Measurements from ENCODE around the gene TXNDC17. TPM values are rescaled to one million over a fixed set of nuclear protein-coding genes. Genes with fewer than 3 reads are reported as not detected.
"Not testable (repeated sequence)": the region's sequence is repeated elsewhere in the genome, so short reads cannot be mapped to it uniquely, and the experiment has no call there.

Gene TXNDC17
- polyA plus RNA-seq, 1 donor: 136 TPM

DNA sequence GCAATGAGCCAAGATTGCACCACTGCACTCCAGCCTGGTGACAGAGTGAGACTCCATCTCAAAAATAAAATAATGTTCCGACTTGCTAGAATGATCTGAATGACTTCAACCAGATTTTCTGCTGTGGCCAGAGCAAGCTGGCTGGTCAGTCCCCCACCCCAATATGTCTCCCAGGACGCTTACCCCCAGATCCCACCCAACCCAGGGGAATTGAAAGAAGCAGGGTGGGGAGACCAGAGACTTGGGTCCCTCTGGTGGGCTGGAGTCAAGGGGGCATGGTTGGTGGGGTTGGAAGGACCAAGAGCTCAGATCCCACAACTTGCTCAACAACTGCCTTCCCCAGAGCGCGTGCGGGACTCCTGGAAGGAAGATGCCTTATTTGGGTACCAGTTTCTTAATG lies 17.6 kb downstream of the TXNDC17 start:
- H3K36me3 ChIP-seq (ENCODE audit: control insufficient read depth, insufficient read depth, low read length); H3K4me3 ChIP-seq (ENCODE audit: low read length); H3K27ac ChIP-seq (ENCODE audit: low read length); DNase-seq; H3K9me3 ChIP-seq (ENCODE audit: control insufficient read depth, low read depth, low read length): not testable (repeated sequence)
- no CpG with 5 or more reads among the region's 5 CpGs for WGBS (ENCODE audit: insufficient coverage, low lambda C conversion rate)
- Histone ChIP-seq H3K27me3 (ENCODE audit: control insufficient read depth, insufficient read depth, low read length) (peaks cover 30% of the 10 kb centered on the region), H3K4me1 (ENCODE audit: control insufficient read depth, insufficient read depth, low read length) (peaks cover 23% of the 10 kb centered on the region)

DNA sequence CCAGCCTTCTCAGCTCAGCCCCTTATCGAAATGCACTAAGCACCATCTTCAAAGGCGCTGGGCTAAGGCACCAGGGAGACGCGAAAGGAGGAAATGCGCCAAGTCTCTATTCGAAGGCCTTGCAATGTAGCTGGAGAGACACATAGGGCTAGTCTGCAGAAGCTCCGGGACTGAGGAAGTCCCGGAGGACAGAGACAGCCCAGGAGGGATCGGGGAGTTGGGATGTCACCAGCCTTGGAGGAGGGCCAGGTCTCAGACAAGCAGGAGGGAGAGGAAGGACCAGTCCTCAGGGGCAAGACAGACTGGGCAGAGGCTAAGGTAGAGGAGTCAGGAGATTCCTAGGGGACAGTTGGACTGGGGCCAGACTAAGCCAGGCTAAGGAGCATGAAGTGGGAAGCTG lies 19.2 kb downstream of the TXNDC17 start:
- no peak for DNase-seq
- H3K27ac ChIP-seq (ENCODE audit: low read length): no peak overlapping the region
- H3K4me3 ChIP-seq (ENCODE audit: low read length): no peak overlapping the region
- no CpG with 5 or more reads among the region's 9 CpGs for WGBS (ENCODE audit: insufficient coverage, low lambda C conversion rate)
- H3K36me3 ChIP-seq (ENCODE audit: control insufficient read depth, insufficient read depth, low read length): no peaks in the 10 kb centered on the region
- no peaks in the 10 kb centered on the region for H3K9me3 ChIP-seq (ENCODE audit: control insufficient read depth, low read depth, low read length)
- H3K4me1 ChIP-seq (ENCODE audit: control insufficient read depth, insufficient read depth, low read length): peaks cover 15% of the 10 kb centered on the region
- H3K27me3 ChIP-seq (ENCODE audit: control insufficient read depth, insufficient read depth, low read length): peaks cover 19% of the 10 kb centered on the region

- WGBS (ENCODE audit: insufficient coverage, low lambda C conversion rate): 92% methylated on average over 2 of the region's 11 CpGs
- peaks cover 12% of the 10 kb centered on the region for H3K27me3 ChIP-seq (ENCODE audit: control insufficient read depth, insufficient read depth, low read length)
- no peak overlapping the region for H3K27ac ChIP-seq (ENCODE audit: low read length)
These were observed 20.1 kb downstream of the TXNDC17 start for GRCh38 chr17:6660805-6661463.

GRCh38 chr17:6661464-6661848 lies 20.6 kb downstream of the TXNDC17 start:
- peak in 1 of 2 donors; percentile 58 for DNase-seq
- 20% methylated on average over 1 of the region's 2 CpGs for WGBS (ENCODE audit: insufficient coverage, low lambda C conversion rate)
- Histone ChIP-seq H3K9me3 (ENCODE audit: control insufficient read depth, low read depth, low read length) (no peaks in the 10 kb centered on the region), H3K27ac (ENCODE audit: low read length) (no peak overlapping the region), H3K4me1 (ENCODE audit: control insufficient read depth, insufficient read depth, low read length) (peaks cover 11% of the 10 kb centered on the region), H3K36me3 (ENCODE audit: control insufficient read depth, insufficient read depth, low read length) (no peaks in the 10 kb centered on the region), H3K4me3 (ENCODE audit: low read length) (no peak overlapping the region), H3K27me3 (ENCODE audit: control insufficient read depth, insufficient read depth, low read length) (peaks cover 12% of the 10 kb centered on the region)

More at GRCh38 chr17:6660805-6661463, 20.1 kb downstream of the TXNDC17 start:
- Histone ChIP-seq H3K9me3 (ENCODE audit: control insufficient read depth, low read depth, low read length) (no peaks in the 10 kb centered on the region), H3K4me3 (ENCODE audit: low read length) (no peak overlapping the region), H3K4me1 (ENCODE audit: control insufficient read depth, insufficient read depth, low read length) (peaks cover 11% of the 10 kb centered on the region), H3K36me3 (ENCODE audit: control insufficient read depth, insufficient read depth, low read length) (no peaks in the 10 kb centered on the region)
- DNase-seq: no peak

DNA sequence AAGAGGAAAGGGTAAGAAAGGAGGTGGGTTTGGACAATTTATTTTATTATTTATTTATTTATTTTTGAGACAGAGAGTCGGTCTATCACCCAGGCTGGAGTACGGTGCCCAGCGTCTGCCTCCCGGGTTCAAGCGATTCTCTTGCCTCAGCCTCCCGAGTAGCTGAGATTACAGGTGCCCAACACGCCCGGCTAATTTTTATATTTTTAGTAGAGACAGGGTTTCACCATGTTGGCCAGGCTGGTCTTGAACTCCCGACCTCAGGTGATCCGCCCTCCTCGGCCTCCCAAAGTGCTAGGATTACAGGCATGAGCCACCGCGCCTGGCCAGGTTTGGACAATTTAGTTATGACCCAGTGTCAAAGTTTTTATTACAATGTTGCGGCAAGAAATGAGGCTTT lies 22.3 kb downstream of the TXNDC17 start:
- not testable (repeated sequence) for H3K4me1 ChIP-seq (ENCODE audit: control insufficient read depth, insufficient read depth, low read length); H3K9me3 ChIP-seq (ENCODE audit: control insufficient read depth, low read depth, low read length); H3K4me3 ChIP-seq (ENCODE audit: low read length); H3K36me3 ChIP-seq (ENCODE audit: control insufficient read depth, insufficient read depth, low read length); H3K27me3 ChIP-seq (ENCODE audit: control insufficient read depth, insufficient read depth, low read length); H3K27ac ChIP-seq (ENCODE audit: low read length); DNase-seq
- WGBS (ENCODE audit: insufficient coverage, low lambda C conversion rate): no CpG with 5 or more reads among the region's 14 CpGs

- Histone ChIP-seq H3K4me3 (ENCODE audit: low read length) (no peak overlapping the region), H3K9me3 (ENCODE audit: control insufficient read depth, low read depth, low read length) (no peaks in the 10 kb centered on the region), H3K27me3 (ENCODE audit: control insufficient read depth, insufficient read depth, low read length) (no peaks in the 10 kb centered on the region), H3K4me1 (ENCODE audit: control insufficient read depth, insufficient read depth, low read length) (peaks cover 6% of the 10 kb centered on the region), H3K36me3 (ENCODE audit: control insufficient read depth, insufficient read depth, low read length) (no peaks in the 10 kb centered on the region), H3K27ac (ENCODE audit: low read length) (no peak overlapping the region)
- DNase-seq: peak; percentile 65 to 69
- no CpG with 5 or more reads among the region's 9 CpGs for WGBS (ENCODE audit: insufficient coverage, low lambda C conversion rate)
These were observed 25.2 kb downstream of the TXNDC17 start for GRCh38 chr17:6666077-6666521.

DNA sequence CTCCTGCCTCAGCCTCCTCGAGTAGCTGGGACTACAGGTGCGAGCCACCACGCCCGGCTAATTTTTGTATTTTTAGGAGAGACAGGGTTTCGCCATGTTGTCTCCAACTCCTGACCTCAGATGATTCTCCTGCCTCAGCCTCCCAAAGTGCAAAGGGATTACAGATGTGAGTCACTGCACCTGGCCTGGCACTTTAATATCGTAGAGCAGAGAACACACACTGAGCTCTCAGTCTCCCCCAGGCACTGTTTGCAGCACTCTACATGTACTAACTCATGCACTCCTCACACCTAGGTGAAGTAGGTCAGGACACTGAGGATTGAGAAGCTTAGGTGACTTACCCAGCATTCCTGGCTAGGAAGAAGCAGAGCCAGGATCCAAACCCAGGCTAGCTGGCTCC lies 25.7 kb downstream of the TXNDC17 start:
- H3K36me3 ChIP-seq (ENCODE audit: control insufficient read depth, insufficient read depth, low read length): no peaks in the 10 kb centered on the region
- H3K4me1 ChIP-seq (ENCODE audit: control insufficient read depth, insufficient read depth, low read length): peaks cover 1% of the 10 kb centered on the region
- H3K9me3 ChIP-seq (ENCODE audit: control insufficient read depth, low read depth, low read length): no peaks in the 10 kb centered on the region
- WGBS (ENCODE audit: insufficient coverage, low lambda C conversion rate): no CpG with 5 or more reads among the region's 6 CpGs
- DNase-seq: no peak
- no peaks in the 10 kb centered on the region for H3K27me3 ChIP-seq (ENCODE audit: control insufficient read depth, insufficient read depth, low read length)
- H3K4me3 ChIP-seq (ENCODE audit: low read length): no peak overlapping the region
- H3K27ac ChIP-seq (ENCODE audit: low read length): no peak overlapping the region

DNA sequence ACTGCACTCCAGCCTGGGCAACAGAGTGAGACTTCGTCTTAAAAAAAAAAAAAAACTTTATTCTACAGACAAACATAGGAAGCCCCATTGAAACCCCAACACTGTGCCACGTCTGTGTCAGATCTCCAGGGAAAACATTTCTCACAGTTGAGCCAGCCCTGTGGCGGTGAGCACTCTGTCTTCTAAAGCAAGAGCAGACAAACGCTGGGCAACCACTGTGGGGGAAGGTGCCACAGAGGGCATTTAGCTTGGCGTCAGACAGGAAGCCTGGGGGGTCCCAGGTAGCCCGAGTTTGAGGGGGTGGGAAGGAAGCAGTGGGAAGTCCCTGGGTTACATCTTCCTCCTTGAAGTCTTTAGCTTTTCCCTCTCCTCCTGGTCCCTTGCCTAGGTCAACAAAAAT lies 26.7 kb downstream of the TXNDC17 start:
- Histone ChIP-seq H3K36me3 (ENCODE audit: control insufficient read depth, insufficient read depth, low read length) (no peaks in the 10 kb centered on the region), H3K4me1 (ENCODE audit: control insufficient read depth, insufficient read depth, low read length) (no peaks in the 10 kb centered on the region), H3K4me3 (ENCODE audit: low read length) (no peak overlapping the region), H3K9me3 (ENCODE audit: control insufficient read depth, low read depth, low read length) (no peaks in the 10 kb centered on the region), H3K27ac (ENCODE audit: low read length) (no peak overlapping the region), H3K27me3 (ENCODE audit: control insufficient read depth, insufficient read depth, low read length) (no peaks in the 10 kb centered on the region)
- DNase-seq: no peak
- WGBS (ENCODE audit: insufficient coverage, low lambda C conversion rate): no CpG with 5 or more reads among the region's 6 CpGs

DNA sequence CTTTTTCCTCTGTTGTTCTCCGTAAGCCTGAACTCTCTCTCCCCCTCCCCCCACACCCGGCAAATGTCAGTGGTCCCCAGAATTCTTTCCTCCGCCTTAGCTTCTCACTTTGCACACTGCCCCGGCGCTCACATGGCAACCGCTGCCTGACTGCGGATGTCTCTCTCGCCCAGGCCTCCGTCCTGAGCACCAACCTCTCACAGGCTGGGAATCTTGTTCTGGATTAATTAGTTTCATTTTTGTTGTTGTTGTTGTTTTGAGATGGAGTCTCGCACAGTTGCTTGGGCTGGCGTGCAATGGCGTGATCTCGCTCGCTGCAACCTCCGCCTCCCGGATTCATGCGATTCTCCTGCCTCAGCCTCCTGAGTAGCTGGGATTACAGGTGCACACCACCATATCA lies 27.4 kb downstream of the TXNDC17 start:
- no peak overlapping the region for H3K27ac ChIP-seq (ENCODE audit: low read length)
- H3K4me1 ChIP-seq (ENCODE audit: control insufficient read depth, insufficient read depth, low read length): no peaks in the 10 kb centered on the region
- 94% methylated on average over 3 of the region's 17 CpGs for WGBS (ENCODE audit: insufficient coverage, low lambda C conversion rate)
- no peak overlapping the region for H3K4me3 ChIP-seq (ENCODE audit: low read length)
- no peaks in the 10 kb centered on the region for H3K9me3 ChIP-seq (ENCODE audit: control insufficient read depth, low read depth, low read length)
- no peak for DNase-seq
- no peaks in the 10 kb centered on the region for H3K36me3 ChIP-seq (ENCODE audit: control insufficient read depth, insufficient read depth, low read length)
- H3K27me3 ChIP-seq (ENCODE audit: control insufficient read depth, insufficient read depth, low read length): no peaks in the 10 kb centered on the region

- DNase-seq: no peak
- no peak overlapping the region for H3K4me3 ChIP-seq (ENCODE audit: low read length)
- no peaks in the 10 kb centered on the region for H3K4me1 ChIP-seq (ENCODE audit: control insufficient read depth, insufficient read depth, low read length)
- 94% methylated on average over 3 of the region's 14 CpGs for WGBS (ENCODE audit: insufficient coverage, low lambda C conversion rate)
- no peaks in the 10 kb centered on the region for H3K9me3 ChIP-seq (ENCODE audit: control insufficient read depth, low read depth, low read length)
- no peak overlapping the region for H3K27ac ChIP-seq (ENCODE audit: low read length)
- H3K27me3 ChIP-seq (ENCODE audit: control insufficient read depth, insufficient read depth, low read length): no peaks in the 10 kb centered on the region
- H3K36me3 ChIP-seq (ENCODE audit: control insufficient read depth, insufficient read depth, low read length): no peaks in the 10 kb centered on the region
These were observed 28.0 kb downstream of the TXNDC17 start for GRCh38 chr17:6668727-6669425.

Data from large intestine (tissue), 3 donors.